Mesendoderm (in vitro differentiated cells): ENCODE results near the gene KRT78.

Experiments
- DNase-seq: peaks from one replicate; pipeline ENCODE4 v3.0.0; 2013
- H2AK5ac ChIP-seq: 2 replicates; pipeline ENCODE4 v1.6.1; 2013; ENCODE audit warnings: low read length, inconsistent platforms
- H2BK120ac ChIP-seq: 2 replicates; pipeline ENCODE4 v1.6.1; 2013; ENCODE audit warnings: low read depth, mild to moderate bottlenecking, low read length, moderate library complexity, mixed read lengths
- H2BK15ac ChIP-seq: replicated peaks from 2 replicates; pipeline ENCODE4 v1.6.1; 2013; ENCODE audit warnings: low read depth, mild to moderate bottlenecking, moderate library complexity
- H2BK5ac ChIP-seq: 2 replicates; pipeline ENCODE4 v1.6.1; 2013; ENCODE audit warnings: low read length, inconsistent platforms
- H3K18ac ChIP-seq: 2 replicates; pipeline ENCODE4 v1.6.1; 2013; ENCODE audit warnings: mild to moderate bottlenecking, low read length, mixed read lengths
- H3K23ac ChIP-seq: one replicate; pipeline ENCODE4 v1.6.1; 2013; ENCODE audit warnings: low read length
- H3K27ac ChIP-seq: 2 replicates; pipeline ENCODE4 v1.5.1; 2013; ENCODE audit warnings: low read depth, mild to moderate bottlenecking, inconsistent platforms, low read length, moderate library complexity
- H3K27me3 ChIP-seq: 2 replicates; pipeline ENCODE4 v1.6.1; 2013; ENCODE audit warnings: low read length, control low read depth, mild to moderate bottlenecking, inconsistent platforms; ENCODE audit not compliant: insufficient read depth, poor library complexity
- H3K36me3 ChIP-seq: 2 replicates; pipeline ENCODE4 v1.6.1; 2013; ENCODE audit warnings: low read length, inconsistent platforms; ENCODE audit not compliant: control insufficient read depth, insufficient read depth
- H3K4ac ChIP-seq: one replicate; pipeline ENCODE4 v1.6.1; 2013; ENCODE audit warnings: low read depth, mild to moderate bottlenecking, low read length, moderate library complexity
- H3K4me1 ChIP-seq: 2 replicates; pipeline ENCODE4 v1.6.1; 2013; ENCODE audit warnings: low read depth, low read length, inconsistent platforms; ENCODE audit not compliant: control insufficient read depth
- H3K4me2 ChIP-seq: 2 replicates; pipeline ENCODE4 v1.6.1; 2013; ENCODE audit warnings: low read length
- H3K4me3 ChIP-seq: 2 replicates; pipeline ENCODE4 v1.5.1; 2013; ENCODE audit warnings: mild to moderate bottlenecking, low read length
- H3K56ac ChIP-seq: one replicate; pipeline ENCODE4 v1.6.1; 2013; ENCODE audit warnings: low read length
- H3K79me1 ChIP-seq: 2 replicates; pipeline ENCODE4 v1.6.1; 2013; ENCODE audit warnings: low read length, inconsistent platforms
- H3K79me2 ChIP-seq: 2 replicates; pipeline ENCODE4 v1.6.1; 2013; ENCODE audit warnings: mild to moderate bottlenecking, low read length; ENCODE audit not compliant: control insufficient read depth, insufficient read depth
- H3K9ac ChIP-seq: 2 replicates; pipeline ENCODE4 v1.6.1; 2013; ENCODE audit warnings: low read length, inconsistent platforms
- H4K5ac ChIP-seq: one replicate; pipeline ENCODE4 v1.6.1; 2013; ENCODE audit warnings: low read length
- H4K8ac ChIP-seq: one replicate; pipeline ENCODE4 v1.6.1; 2013; ENCODE audit warnings: low read depth, mild to moderate bottlenecking, control low read depth, low read length, moderate library complexity
- WGBS: extraction: QIAGEN DNeasy Blood & Tissue Kit; methylation state at CpG from one replicate; pipeline ENCODE4 v1.1.7; 2013; ENCODE audit warnings: low lambda C conversion rate, missing lambda C conversion rate; ENCODE audit not compliant: insufficient coverage; ENCODE audit errors: extremely low coverage; 5-methylcytosine and 5-hydroxymethylcytosine counted together

KRT78 gene

DNA sequence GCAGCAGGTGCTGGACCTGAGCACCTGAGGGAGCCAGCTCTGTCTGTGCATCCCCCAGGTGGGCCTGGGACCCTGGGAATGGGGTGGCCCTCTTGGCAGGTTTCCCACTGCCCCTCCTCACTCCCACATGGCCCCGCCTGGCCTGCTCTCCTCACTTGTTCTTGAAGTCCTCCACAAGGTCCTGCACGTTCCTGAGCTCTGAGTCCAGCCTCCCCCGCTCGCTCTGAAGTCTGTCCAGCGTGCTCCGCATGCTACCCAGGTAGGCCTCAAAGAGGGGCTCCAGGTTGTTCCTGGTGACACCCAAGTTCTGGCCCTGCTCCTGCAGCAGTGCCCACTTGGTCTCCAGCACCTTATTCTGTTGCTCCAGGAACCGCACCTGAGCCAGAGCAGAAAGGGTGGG lies 17.5 kb downstream of the KRT78 start:
- Histone ChIP-seq H3K4me1 (no peaks in the 10 kb centered on the region), H3K79me1 (no peaks in the 10 kb centered on the region)

DNA sequence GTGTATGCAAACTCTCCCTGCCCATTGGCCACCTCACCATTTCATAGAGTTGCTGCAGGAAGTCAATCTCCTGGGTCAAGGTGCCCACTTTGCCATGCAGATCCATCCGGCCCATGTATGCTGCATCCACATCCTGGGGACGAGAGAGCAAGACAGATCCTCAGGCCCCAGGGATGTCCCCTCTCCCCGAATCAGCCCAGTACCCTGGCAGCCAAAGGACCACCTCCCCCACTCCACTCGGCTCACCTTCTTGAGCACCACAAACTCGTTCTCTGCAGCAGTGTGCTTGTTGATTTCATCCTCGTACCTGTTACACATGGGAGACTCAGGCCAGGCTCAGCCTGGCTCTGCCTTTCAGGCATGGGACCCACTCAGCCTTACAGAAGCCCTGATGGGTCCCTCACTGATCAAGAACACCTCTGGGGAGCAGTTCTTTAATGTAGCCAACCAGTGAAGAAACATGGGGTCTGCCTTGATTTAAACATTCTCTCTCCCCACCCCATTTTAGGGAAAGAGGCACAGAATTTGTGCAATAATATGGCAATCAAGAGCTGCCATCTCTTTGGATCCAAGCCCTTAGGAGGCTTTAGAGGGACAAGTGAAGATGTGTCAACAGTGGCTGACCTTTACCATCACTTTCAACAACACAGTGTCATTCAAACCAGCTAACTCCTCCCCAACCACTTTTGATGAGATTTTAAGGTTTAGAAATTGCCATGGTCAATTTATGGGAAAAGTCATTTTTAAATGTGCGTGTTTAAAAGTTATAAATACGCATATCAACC lies 18.6 kb downstream of the KRT78 start:
- DNase-seq = no peak
- no CpG with 5 or more reads among the region's 8 CpGs for WGBS
- H3K9ac ChIP-seq = no peak overlapping the region
- H3K79me2 ChIP-seq = no peaks in the 10 kb centered on the region
- H3K4me2 ChIP-seq = no peak overlapping the region
- no peaks in the 10 kb centered on the region for H3K79me1 ChIP-seq
- H3K27me3 ChIP-seq = no peaks in the 10 kb centered on the region
- no peak overlapping the region for H2BK5ac ChIP-seq
- H3K36me3 ChIP-seq = no peaks in the 10 kb centered on the region
- H4K8ac ChIP-seq = no peak overlapping the region
- H3K56ac ChIP-seq = no peak overlapping the region
- H2AK5ac ChIP-seq = no peak overlapping the region
- no peak overlapping the region for H2BK120ac ChIP-seq
- no peak overlapping the region for H3K18ac ChIP-seq
- no peak overlapping the region for H3K4me3 ChIP-seq
- no peak overlapping the region for H3K23ac ChIP-seq
- no peak overlapping the region for H4K5ac ChIP-seq
- H3K4me1 ChIP-seq = no peaks in the 10 kb centered on the region
- no peak overlapping the region for H2BK15ac ChIP-seq
- H3K27ac ChIP-seq = no peak overlapping the region
- H3K4ac ChIP-seq = no peak overlapping the region

More for the DNA sequence above, 17.5 kb downstream of the KRT78 start:
- Histone ChIP-seq H3K18ac (no peak overlapping the region), H4K5ac (no peak overlapping the region), H3K23ac (no peak overlapping the region), H3K36me3 (no peaks in the 10 kb centered on the region), H3K56ac (no peak overlapping the region), H4K8ac (no peak overlapping the region), H3K27me3 (no peaks in the 10 kb centered on the region), H3K27ac (no peak overlapping the region), H2BK5ac (no peak overlapping the region), H3K4me3 (no peak overlapping the region), H2BK15ac (no peak overlapping the region), H3K79me2 (no peaks in the 10 kb centered on the region), H2BK120ac (no peak overlapping the region), H3K9ac (no peak overlapping the region), H3K4ac (no peak overlapping the region), H2AK5ac (no peak overlapping the region), H3K4me2 (no peak overlapping the region)
- no CpG with 5 or more reads among the region's 7 CpGs for WGBS
- no peak for DNase-seq

DNA sequence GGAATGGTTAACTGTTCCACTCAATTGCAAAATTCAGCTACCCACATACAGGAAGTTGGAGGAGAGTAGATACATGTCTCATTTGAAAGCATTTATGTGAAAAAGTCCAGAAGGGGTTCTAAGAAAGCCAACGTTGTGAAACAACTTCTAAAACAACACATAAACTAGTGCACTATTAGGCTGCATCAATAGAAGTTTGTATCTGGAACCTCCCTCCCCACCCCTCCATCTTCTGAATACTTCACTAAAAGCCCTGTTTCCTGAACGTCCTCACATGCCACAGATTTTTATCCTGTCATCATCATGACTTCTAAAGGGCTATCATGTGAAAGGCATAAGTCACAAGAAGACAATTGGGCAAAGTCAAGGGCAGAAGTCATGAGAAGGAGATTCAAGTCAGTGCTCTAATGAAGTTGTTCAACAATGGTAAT lies 20.2 kb downstream of the KRT78 start:
- Histone ChIP-seq H3K23ac (no peak overlapping the region), H2BK5ac (no peak overlapping the region), H4K8ac (no peak overlapping the region), H2AK5ac (no peak overlapping the region), H3K27ac (no peak overlapping the region), H3K36me3 (no peaks in the 10 kb centered on the region), H3K79me1 (no peaks in the 10 kb centered on the region), H3K4me1 (no peaks in the 10 kb centered on the region), H4K5ac (no peak overlapping the region), H3K9ac (no peak overlapping the region), H2BK120ac (no peak overlapping the region), H3K27me3 (no peaks in the 10 kb centered on the region), H3K4me3 (no peak overlapping the region), H2BK15ac (no peak overlapping the region), H3K79me2 (no peaks in the 10 kb centered on the region), H3K18ac (no peak overlapping the region), H3K4ac (no peak overlapping the region), H3K56ac (no peak overlapping the region), H3K4me2 (no peak overlapping the region)
- DNase-seq = no peak
- WGBS = no CpG with 5 or more reads among the region's 2 CpGs

DNA sequence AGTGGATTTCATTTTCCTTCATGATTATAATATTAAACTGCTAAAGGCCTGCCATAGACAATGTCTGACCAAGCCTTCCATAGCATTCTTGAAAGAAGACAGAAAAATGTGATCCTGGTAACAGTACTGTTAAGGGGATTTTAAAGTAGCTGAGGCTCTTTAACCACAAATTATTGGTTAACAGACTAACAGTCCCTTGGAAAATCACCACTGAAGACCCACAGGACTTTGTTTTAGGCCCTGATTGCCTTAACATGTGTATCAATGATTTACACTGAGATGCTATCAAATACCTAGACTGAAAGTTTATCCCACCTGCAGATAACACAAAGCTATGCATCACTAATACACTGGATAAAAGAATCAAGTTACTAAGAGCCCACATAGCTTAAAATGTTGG lies 20.6 kb downstream of the KRT78 start:
- H4K8ac ChIP-seq = no peak overlapping the region
- no peak overlapping the region for H4K5ac ChIP-seq
- no peaks in the 10 kb centered on the region for H3K79me1 ChIP-seq
- no peak overlapping the region for H3K4ac ChIP-seq
- H3K4me3 ChIP-seq = no peak overlapping the region
- no peak overlapping the region for H3K9ac ChIP-seq
- no peak overlapping the region for H2BK120ac ChIP-seq
- H2BK5ac ChIP-seq = no peak overlapping the region
- no peak overlapping the region for H3K18ac ChIP-seq
- H3K4me1 ChIP-seq = no peaks in the 10 kb centered on the region
- H3K23ac ChIP-seq = no peak overlapping the region
- no peak for DNase-seq
- H3K27me3 ChIP-seq = no peaks in the 10 kb centered on the region
- no peak overlapping the region for H2AK5ac ChIP-seq
- no peak overlapping the region for H3K4me2 ChIP-seq
- no peak overlapping the region for H3K27ac ChIP-seq
- no peak overlapping the region for H3K56ac ChIP-seq
- no peaks in the 10 kb centered on the region for H3K79me2 ChIP-seq
- no peak overlapping the region for H2BK15ac ChIP-seq
- H3K36me3 ChIP-seq = no peaks in the 10 kb centered on the region

DNA sequence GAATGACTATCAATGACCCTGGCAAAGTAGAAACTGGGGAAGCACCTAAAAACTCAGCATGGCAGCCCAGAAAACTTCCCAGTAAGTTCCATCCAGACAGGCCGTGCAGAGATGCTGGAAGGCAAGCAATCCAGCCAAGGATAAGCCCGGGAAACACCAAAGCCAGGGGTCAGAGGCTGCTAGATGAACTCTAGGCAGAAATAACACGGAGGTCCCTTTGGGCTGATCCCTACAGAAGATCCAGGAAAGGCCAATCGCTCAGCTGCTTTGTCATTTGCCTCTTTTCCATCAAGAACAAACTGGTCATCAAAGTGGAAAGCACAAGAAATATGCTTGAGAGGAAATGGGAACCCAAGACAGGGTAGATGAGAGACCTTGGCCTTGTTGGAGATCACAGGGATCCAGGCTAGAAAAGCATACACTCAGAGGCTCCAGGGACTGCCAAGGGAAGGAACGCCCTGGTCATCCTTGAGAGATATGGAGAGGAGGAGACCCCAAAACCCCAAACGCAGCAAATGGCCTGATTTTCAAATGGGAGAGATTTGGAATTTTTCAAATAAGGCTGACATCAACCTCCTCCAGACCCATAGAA lies 21.2 kb downstream of the KRT78 start:
- Histone ChIP-seq H3K4me3 (no peak overlapping the region), H3K4me2 (no peak overlapping the region), H3K18ac (no peak overlapping the region), H2BK15ac (no peak overlapping the region), H3K9ac (no peak overlapping the region), H4K5ac (no peak overlapping the region), H2BK120ac (no peak overlapping the region), H3K79me2 (no peaks in the 10 kb centered on the region), H2AK5ac (no peak overlapping the region), H3K27me3 (no peaks in the 10 kb centered on the region), H3K23ac (no peak overlapping the region), H3K56ac (no peak overlapping the region), H3K79me1 (no peaks in the 10 kb centered on the region), H3K27ac (no peak overlapping the region), H4K8ac (no peak overlapping the region), H2BK5ac (no peak overlapping the region), H3K4me1 (no peaks in the 10 kb centered on the region), H3K36me3 (no peaks in the 10 kb centered on the region), H3K4ac (no peak overlapping the region)
- DNase-seq = no peak
- WGBS = no CpG with 5 or more reads among the region's 6 CpGs
